OCI-LY7 (cell line): ENCODE results near the gene IFRD1. TPM values are rescaled to one million over a fixed set of nuclear protein-coding genes. Genes with fewer than 3 reads are reported as not detected.

Source experiments
- BruUV-seq: library from RNA; stranded (reverse); fragments of 400-500 nt; replicated peaks from 2 replicates; lab custom pipeline; 2021; lab: Mats Ljungman, UMichigan
- CTCF ChIA-PET: fragments of 300-600 bp; sonication (Branson Sonifier 250); formaldehyde crosslinking; loops from one replicate; lab custom pipeline; 2022; ENCODE audit warnings: antibody characterized with exemption; ENCODE audit not compliant: unreplicated experiment; lab: Charles Lee
- POLR2A ChIA-PET: fragments of 300-600 bp; sonication (Branson Sonifier 250); formaldehyde crosslinking; loops from one replicate; lab custom pipeline; 2022; ENCODE audit warnings: antibody characterized with exemption; lab: Charles Lee
- DNase-seq: peaks from one replicate; pipeline ENCODE4 v3.0.0-alpha.2; 2015; ENCODE audit warnings: low spot score
- H2AFZ ChIP-seq: fragments of 200-600 bp; sonication (generic), shearing (Covaris generic); 2 replicates; pipeline ENCODE4 v1.6.1; 2014; ENCODE audit warnings: mild to moderate bottlenecking, antibody characterized with exemption, low read length, moderate library complexity
- H3K27ac ChIP-seq: fragments of 200-600 bp; sonication (generic); 2 replicates; pipeline ENCODE4 v1.5.1; 2014; ENCODE audit warnings: mixed run types, low read depth, mild to moderate bottlenecking, moderate library complexity, low read length, inconsistent platforms; ENCODE audit not compliant: poor library complexity, severe bottlenecking
- H3K36me3 ChIP-seq: fragments of 200-600 bp; sonication (generic); 2 replicates; pipeline ENCODE4 v1.6.1; 2014; ENCODE audit warnings: mild to moderate bottlenecking, antibody characterized with exemption, low read length, moderate library complexity, mixed read lengths; ENCODE audit not compliant: insufficient read depth
- H3K4me1 ChIP-seq: fragments of 200-600 bp; sonication (generic); 2 replicates; pipeline ENCODE4 v1.5.1; 2014; ENCODE audit warnings: mild to moderate bottlenecking, low read length; ENCODE audit not compliant: insufficient read depth, poor library complexity, severe bottlenecking
- H3K4me2 ChIP-seq: fragments of 200-600 bp; sonication (generic); 2 replicates; pipeline ENCODE4 v1.6.1; 2014; ENCODE audit warnings: mild to moderate bottlenecking, low read length
- H3K4me3 ChIP-seq: fragments of 200-600 bp; sonication (generic); 2 replicates; pipeline ENCODE4 v1.5.1; 2014; ENCODE audit warnings: mild to moderate bottlenecking, low read depth, low read length; ENCODE audit not compliant: poor library complexity, severe bottlenecking
- H3K79me2 ChIP-seq: fragments of 200-600 bp; sonication (generic); 2 replicates; pipeline ENCODE4 v1.6.1; 2016; ENCODE audit warnings: low read depth, mild to moderate bottlenecking, low read length, moderate library complexity, mixed read lengths; ENCODE audit not compliant: insufficient read depth
- H3K9me2 ChIP-seq: fragments of 200-600 bp; sonication (generic); 2 replicates; pipeline ENCODE4 v1.6.1; 2016; ENCODE audit warnings: mild to moderate bottlenecking, low read length, mixed read lengths; ENCODE audit not compliant: insufficient read depth
- H3K9me3 ChIP-seq: fragments of 200-600 bp; sonication (generic); 2 replicates; pipeline ENCODE4 v1.6.1; 2014; ENCODE audit warnings: mild to moderate bottlenecking, mixed run types, low read length, mixed read lengths
- H4K20me1 ChIP-seq: fragments of 200-600 bp; sonication (generic); 2 replicates; pipeline ENCODE4 v1.6.1; 2014; ENCODE audit warnings: mild to moderate bottlenecking, antibody characterized with exemption, low read length, moderate library complexity, mixed read lengths; ENCODE audit not compliant: insufficient read depth
- EZH2phosphoT487 ChIP-seq: fragments of 200-600 bp; sonication (generic); IDR thresholded peaks from 2 replicates; pipeline ENCODE4 v1.6.1; 2018; ENCODE audit warnings: low read depth, borderline replicate concordance, mild to moderate bottlenecking, mixed run types, antibody characterized with exemption, low read length, moderate library complexity, mixed read lengths
- intact Hi-C: fragments of 100-400 bp; cut with micrococcal nuclease; formaldehyde crosslinking; loops from one replicate; pipeline ENCODE4 v1.10.0; 2022; ENCODE audit not compliant: unreplicated experiment
- total RNA-seq, 2 experiments: library from RNA; depleted of rRNA in 1 of 2; stranded (reverse); fragments of >200 nt in 1 of 2; shearing (Covaris generic) in 1 of 2; gene quantifications; 2 replicates each; pipeline ENCODE4 v1.2.3, GENCODE V29; 2014 to 2022
- TF ChIP-seq, protein P1 (sequence below): fragments of 200-600 bp; sonication (generic); conservative IDR thresholded peaks from 2 replicates; pipeline ENCODE4 v1.5.1; 2014; ENCODE audit warnings: mild to moderate bottlenecking, antibody characterized with exemption, low read length, moderate library complexity, mixed read lengths

IFRD1 gene
- total RNA-seq, 2 experiments from 2014 or later: 49.1 to 65.6 TPM

DNA sequence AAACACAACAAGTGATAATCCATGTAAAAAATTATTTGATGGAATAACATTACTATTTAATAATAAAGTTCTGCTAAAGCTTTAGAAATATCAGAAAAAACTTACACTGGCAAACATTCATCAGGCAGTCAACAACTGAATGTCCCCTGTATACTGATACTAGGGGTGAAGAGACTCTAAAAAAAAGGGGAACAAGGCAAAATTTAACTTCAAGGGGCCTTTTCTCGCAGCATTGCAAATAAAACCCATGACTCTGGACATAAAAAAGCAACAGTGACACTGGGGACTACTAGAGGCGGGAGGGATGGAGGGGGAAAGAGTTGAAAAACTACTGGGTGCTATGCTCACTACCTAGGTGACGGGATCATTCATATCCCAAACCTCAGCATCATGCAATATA, 5.8 kb upstream of the IFRD1 start:
- no peak overlapping the region for H3K4me3 ChIP-seq
- TF ChIP-seq, protein P1, sequence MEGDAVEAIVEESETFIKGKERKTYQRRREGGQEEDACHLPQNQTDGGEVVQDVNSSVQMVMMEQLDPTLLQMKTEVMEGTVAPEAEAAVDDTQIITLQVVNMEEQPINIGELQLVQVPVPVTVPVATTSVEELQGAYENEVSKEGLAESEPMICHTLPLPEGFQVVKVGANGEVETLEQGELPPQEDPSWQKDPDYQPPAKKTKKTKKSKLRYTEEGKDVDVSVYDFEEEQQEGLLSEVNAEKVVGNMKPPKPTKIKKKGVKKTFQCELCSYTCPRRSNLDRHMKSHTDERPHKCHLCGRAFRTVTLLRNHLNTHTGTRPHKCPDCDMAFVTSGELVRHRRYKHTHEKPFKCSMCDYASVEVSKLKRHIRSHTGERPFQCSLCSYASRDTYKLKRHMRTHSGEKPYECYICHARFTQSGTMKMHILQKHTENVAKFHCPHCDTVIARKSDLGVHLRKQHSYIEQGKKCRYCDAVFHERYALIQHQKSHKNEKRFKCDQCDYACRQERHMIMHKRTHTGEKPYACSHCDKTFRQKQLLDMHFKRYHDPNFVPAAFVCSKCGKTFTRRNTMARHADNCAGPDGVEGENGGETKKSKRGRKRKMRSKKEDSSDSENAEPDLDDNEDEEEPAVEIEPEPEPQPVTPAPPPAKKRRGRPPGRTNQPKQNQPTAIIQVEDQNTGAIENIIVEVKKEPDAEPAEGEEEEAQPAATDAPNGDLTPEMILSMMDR: no peak
- TF ChIP-seq EZH2phosphoT487: no peak
- H3K27ac ChIP-seq: no peak overlapping the region
- H3K36me3 ChIP-seq: no peaks in the 10 kb centered on the region
- ChIA-PET CTCF (no interaction called here), POLR2A (interaction anchor here (0.5 to 0.9 kb wide), 3 partner anchors 12 to 31 kb away, joined by 3 read pairs; no protein-coding TSS in a partner anchor)
- no peaks in the 10 kb centered on the region for H3K9me3 ChIP-seq
- intact Hi-C loops: no loop called here
- H2AFZ ChIP-seq: no peak overlapping the region
- H3K4me1 ChIP-seq: peaks cover 5% of the 10 kb centered on the region
- DNase-seq: no peak
- no TSS peak for BruUV-seq
- no peak overlapping the region for H3K4me2 ChIP-seq
- H3K79me2 ChIP-seq: no peaks in the 10 kb centered on the region
- no peaks in the 10 kb centered on the region for H3K9me2 ChIP-seq
- H4K20me1 ChIP-seq: no peaks in the 10 kb centered on the region

DNA sequence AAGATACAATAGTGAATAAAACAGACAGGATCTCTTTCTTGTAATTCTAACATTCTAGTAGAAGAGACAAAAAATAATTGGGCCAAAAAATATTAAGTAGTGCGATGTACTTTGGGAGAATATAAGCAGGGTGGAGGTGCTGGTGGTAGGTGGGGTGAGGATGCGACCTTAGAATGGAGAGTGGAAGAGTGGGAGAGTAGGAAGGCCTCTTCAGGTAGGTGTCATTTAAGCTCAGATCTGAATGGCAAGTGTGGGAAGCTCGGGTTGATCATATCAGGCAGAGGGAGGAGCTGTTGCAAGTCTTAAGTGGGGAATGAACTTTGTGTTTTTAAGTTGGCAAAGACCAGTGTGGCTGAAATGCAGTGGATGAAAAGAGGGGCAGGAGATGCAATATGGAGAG, 3.8 kb upstream of the IFRD1 start:
- no peaks in the 10 kb centered on the region for H3K9me2 ChIP-seq
- no TSS peak for BruUV-seq
- H2AFZ ChIP-seq: no peak overlapping the region
- TF ChIP-seq EZH2phosphoT487: no peak
- TF ChIP-seq, protein P1: no peak
- no peak overlapping the region for H3K27ac ChIP-seq
- intact Hi-C loops: no loop called here
- peaks cover 7% of the 10 kb centered on the region for H3K4me1 ChIP-seq
- H3K79me2 ChIP-seq: peaks cover 7% of the 10 kb centered on the region
- POLR2A ChIA-PET: interaction anchor here (0.6 to 1.4 kb wide), 2 partner anchors 10 to 51 kb away, joined by 3 read pairs; no protein-coding TSS in a partner anchor
- no peaks in the 10 kb centered on the region for H3K36me3 ChIP-seq
- H3K4me2 ChIP-seq: no peak overlapping the region
- CTCF ChIA-PET: no interaction called here
- no peak overlapping the region for H3K4me3 ChIP-seq
- no peak for DNase-seq
- H4K20me1 ChIP-seq: peaks cover 2% of the 10 kb centered on the region
- H3K9me3 ChIP-seq: no peaks in the 10 kb centered on the region

DNA sequence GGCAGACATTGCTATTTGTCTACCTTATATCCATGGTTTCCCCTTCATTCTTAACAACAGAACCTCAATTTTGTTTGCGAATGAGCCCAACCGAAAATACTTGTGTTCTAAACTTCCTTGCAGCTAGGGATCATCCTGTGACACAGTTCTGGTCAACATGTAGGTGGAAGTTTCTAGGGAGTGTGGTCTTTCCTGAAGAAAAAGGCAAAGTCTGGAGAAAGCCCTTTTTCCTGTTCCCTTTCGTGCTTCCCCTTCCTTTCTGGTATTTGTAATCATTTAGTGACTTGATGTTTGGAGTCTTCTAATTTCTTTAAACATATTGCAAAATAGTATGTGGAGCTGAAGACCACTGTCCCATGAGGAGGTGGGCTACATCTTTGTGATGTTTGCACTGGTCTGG, 2.9 kb upstream of the IFRD1 start:
- POLR2A ChIA-PET: interaction anchor here (1.4 kb wide), 1 partner anchor 11 kb away, joined by 3 read pairs; no protein-coding TSS in a partner anchor
- BruUV-seq: no TSS peak
- intact Hi-C loops: no loop called here

More for the DNA sequence above, 2.9 kb upstream of the IFRD1 start:
- Histone ChIP-seq H4K20me1 (peaks cover 11% of the 10 kb centered on the region), H3K4me2 (no peak overlapping the region), H2AFZ (no peak overlapping the region), H3K4me1 (peaks cover 7% of the 10 kb centered on the region), H3K36me3 (no peaks in the 10 kb centered on the region), H3K9me2 (no peaks in the 10 kb centered on the region), H3K4me3 (no peak overlapping the region), H3K27ac (no peak overlapping the region), H3K9me3 (no peaks in the 10 kb centered on the region), H3K79me2 (peaks cover 17% of the 10 kb centered on the region)
- no peak for DNase-seq
- CTCF ChIA-PET: no interaction called here
- no peak for TF ChIP-seq EZH2phosphoT487
- TF ChIP-seq, protein P1: no peak
